ENCODE measurements around the gene SFXN1. TPM values are rescaled to one million over a fixed set of nuclear protein-coding genes. Genes with fewer than 3 reads are reported as not detected.

The SFXN1 gene
- total and polyA plus RNA-seq, 8 donors = 29.2 to 47.2 (median 38.9) TPM

DNA sequence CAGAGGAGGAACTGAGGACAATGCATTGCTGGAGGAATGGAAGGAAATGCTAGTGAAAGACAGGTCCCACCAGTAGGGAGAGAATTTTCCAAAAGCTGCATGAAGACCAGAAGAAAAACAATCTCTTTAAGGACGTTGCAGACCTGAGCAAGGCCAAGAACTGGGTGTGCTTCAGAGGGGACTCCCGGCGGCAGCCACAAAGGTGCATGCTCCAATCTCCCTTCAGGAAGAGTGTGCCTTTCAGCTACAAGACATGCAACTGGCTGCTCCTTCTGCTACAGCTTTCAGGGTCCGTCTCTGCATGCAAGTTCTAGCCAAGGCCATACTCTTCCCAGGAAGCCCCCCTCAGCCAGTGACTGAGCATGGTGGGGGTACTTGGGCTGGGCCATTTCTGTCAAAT is 62.9 kb downstream of the SFXN1 start:
- TF ChIP-seq, protein P1, sequence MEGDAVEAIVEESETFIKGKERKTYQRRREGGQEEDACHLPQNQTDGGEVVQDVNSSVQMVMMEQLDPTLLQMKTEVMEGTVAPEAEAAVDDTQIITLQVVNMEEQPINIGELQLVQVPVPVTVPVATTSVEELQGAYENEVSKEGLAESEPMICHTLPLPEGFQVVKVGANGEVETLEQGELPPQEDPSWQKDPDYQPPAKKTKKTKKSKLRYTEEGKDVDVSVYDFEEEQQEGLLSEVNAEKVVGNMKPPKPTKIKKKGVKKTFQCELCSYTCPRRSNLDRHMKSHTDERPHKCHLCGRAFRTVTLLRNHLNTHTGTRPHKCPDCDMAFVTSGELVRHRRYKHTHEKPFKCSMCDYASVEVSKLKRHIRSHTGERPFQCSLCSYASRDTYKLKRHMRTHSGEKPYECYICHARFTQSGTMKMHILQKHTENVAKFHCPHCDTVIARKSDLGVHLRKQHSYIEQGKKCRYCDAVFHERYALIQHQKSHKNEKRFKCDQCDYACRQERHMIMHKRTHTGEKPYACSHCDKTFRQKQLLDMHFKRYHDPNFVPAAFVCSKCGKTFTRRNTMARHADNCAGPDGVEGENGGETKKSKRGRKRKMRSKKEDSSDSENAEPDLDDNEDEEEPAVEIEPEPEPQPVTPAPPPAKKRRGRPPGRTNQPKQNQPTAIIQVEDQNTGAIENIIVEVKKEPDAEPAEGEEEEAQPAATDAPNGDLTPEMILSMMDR (IDR thresholded peaks at IDR 0.05) = no peak
- no peak overlapping the region for H3K4me3 ChIP-seq
- no peak for ATAC-seq

DNA sequence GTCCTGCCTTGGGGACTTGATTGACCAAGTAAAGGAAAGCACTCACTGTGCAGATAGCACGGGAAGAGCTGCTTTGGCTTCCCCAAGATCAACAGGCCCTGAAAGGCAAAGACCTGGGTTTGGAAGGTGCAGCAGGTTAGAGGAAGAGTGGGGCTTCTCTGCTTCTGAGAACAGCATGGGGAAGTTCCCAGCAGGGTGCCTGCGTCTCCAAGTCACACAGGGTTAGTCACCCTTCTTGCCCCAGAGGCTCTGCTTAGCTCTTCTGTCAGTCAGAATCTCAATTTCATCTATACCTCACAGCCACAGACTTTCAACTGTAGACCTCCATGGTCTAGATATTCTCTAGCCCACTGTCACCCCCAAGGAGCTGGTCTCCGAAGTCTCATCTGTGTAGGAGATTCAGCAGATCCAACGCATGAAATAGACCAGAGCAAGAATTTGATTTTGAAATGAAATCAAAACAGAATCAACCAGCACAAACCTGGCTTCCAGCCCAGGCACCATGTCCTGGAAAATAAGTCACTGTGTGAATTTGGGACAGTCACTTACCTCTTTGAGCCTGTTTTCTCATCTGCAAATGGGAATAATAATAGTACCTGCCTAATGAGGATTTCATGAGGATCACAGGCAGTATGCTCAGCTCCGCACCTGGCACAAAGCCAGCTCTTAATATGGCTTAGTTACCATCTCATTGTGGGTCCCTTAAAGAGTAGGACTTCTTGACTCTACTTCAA is 64.0 kb downstream of the SFXN1 start:
- Histone ChIP-seq H3K9me3 (no peaks in the 10 kb centered on the region), H3K27ac (no peak overlapping the region), H3K27me3 (peaks cover 5 to 23% of the 10 kb centered on the region in 2 donors), H3K4me1 (peaks cover 0 to 3% of the 10 kb centered on the region in 2 donors), H3K36me3 (no peaks in the 10 kb centered on the region), H3K4me3 (no peak overlapping the region)
- ATAC-seq = peak; percentile 26
- intact Hi-C loops (cut with DNase I) = no loop called here
- peak in 1 of 4 donors; percentile 13 for DNase-seq
- TF ChIP-seq, protein P1 (IDR thresholded peaks at IDR 0.05) = no peak

More for the DNA sequence above, 62.9 kb downstream of the SFXN1 start:
- Histone ChIP-seq H3K27me3 (peaks cover 0 to 12% of the 10 kb centered on the region in 2 donors), H3K27ac (no peak overlapping the region), H3K9me3 (no peaks in the 10 kb centered on the region), H3K4me1 (peaks cover 0 to 3% of the 10 kb centered on the region in 2 donors), H3K36me3 (no peaks in the 10 kb centered on the region)
- intact Hi-C loops (cut with DNase I) = no loop called here
- no peak for DNase-seq

DNA sequence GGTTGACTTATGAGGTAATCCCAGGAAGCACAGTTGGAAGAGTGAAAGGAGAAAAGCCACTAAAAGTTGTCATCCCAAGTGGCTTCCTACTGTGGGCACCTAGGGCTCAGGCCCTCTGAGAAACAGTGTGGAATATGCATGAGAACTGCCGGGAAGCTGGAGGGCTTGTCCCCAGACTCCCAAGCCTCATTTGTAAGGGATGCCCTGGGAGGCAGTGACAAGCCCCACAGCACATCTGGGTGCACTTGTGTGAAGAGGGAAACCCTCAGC is 64.5 kb downstream of the SFXN1 start:
- peaks cover 10 to 28% of the 10 kb centered on the region in 2 donors for H3K27me3 ChIP-seq

DNA sequence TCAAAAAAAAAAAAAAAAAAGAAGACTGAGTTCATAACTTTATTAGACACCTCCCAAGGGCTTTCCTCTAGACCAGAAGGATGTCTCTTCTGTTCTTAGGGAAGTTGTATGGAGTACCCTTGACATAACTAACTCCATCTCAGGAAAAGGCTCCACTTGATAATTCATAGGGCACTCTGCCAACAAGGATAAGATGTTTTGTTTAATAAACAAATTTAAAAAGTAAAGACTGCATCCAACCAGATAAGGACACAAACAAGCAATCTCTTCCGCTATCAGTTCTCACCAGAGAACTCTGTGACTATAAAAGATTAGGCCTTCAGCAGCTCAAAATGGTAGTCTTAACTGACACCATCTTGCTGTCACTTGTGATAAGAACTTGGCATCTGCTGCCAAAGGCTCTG is 65.8 kb downstream of the SFXN1 start:
- Histone ChIP-seq H3K36me3 (no peaks in the 10 kb centered on the region), H3K4me3 (no peak overlapping the region), H3K4me1 (peaks cover 0 to 3% of the 10 kb centered on the region in 2 donors), H3K27ac (no peak overlapping the region), H3K9me3 (no peaks in the 10 kb centered on the region), H3K27me3 (peaks cover 12 to 40% of the 10 kb centered on the region in 2 donors)
- TF ChIP-seq, protein P1 (IDR thresholded peaks at IDR 0.05) = no peak
- intact Hi-C loops (cut with DNase I) = no loop called here
- DNase-seq (no peak), ATAC-seq (no peak)

More for the DNA sequence above, 64.5 kb downstream of the SFXN1 start:
- TF ChIP-seq, protein P1 (IDR thresholded peaks at IDR 0.05) = no peak
- no peak overlapping the region for H3K4me3 ChIP-seq
- intact Hi-C loops (cut with DNase I) = no loop called here
- no peak overlapping the region for H3K27ac ChIP-seq
- peaks cover 0 to 3% of the 10 kb centered on the region in 2 donors for H3K4me1 ChIP-seq
- no peaks in the 10 kb centered on the region for H3K36me3 ChIP-seq
- DNase-seq = no peak
- ATAC-seq = no peak
- H3K9me3 ChIP-seq = no peaks in the 10 kb centered on the region

DNA sequence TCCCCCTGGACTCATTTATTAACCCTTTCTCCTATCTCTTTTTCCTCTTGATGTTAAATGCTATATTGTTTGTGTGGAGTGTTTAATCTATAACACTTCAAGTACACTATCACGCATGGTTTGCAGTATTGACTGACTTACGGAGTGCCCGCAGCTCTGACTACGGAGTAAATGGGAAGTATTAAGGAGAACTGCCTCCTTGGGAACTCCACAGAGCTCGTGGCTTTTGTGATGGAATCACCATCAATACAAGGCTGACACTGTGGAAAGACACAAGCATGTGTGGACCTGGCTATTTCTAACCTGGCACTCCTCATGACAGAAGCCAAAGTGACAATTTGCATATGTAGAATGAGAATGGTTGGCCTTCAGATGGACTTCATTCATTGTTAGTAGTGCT is 66.2 kb downstream of the SFXN1 start:
- Histone ChIP-seq H3K4me3 (no peak overlapping the region), H3K27me3 (peaks cover 12 to 45% of the 10 kb centered on the region in 2 donors), H3K36me3 (no peaks in the 10 kb centered on the region), H3K4me1 (peaks cover 0 to 3% of the 10 kb centered on the region in 2 donors), H3K27ac (no peak overlapping the region), H3K9me3 (no peaks in the 10 kb centered on the region)
- intact Hi-C loops (cut with DNase I) = no loop called here
- DNase-seq (no peak), ATAC-seq (no peak)
- TF ChIP-seq, protein P1 (IDR thresholded peaks at IDR 0.05) = no peak
